ENCODE data around the gene CELSR1.

DNA sequence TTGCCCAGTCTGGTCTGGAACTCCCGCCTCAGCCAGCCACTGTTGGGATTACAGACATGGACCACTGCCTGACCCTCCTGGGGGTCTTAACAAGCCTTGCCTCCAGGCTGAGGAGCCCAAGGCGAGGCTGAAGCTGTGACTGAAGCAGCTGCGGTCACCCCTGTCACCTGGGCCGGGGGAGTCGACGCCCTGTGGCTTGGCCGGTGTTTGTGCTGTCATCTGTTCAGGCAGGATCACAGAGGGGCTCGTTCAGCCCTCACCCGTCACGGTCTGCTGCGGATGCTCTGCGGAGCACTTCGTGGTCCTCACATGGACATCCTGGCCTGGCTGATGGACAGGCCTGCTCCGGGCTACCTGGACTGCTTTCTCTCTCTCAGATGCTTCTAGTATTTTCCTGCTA, 178.1 kb downstream of the CELSR1 start:
- TF ChIP-seq ISL1 (CRISPR knock-in tag; IDR thresholded peaks at IDR 0.05) (no peak), CSDC2 (CRISPR knock-in tag; IDR thresholded peaks at IDR 0.05) (no peak), BACH2 (CRISPR knock-in tag; IDR thresholded peaks at IDR 0.05; ENCODE audit: borderline replicate concordance) (no peak), SNAI2 (CRISPR knock-in tag; IDR thresholded peaks at IDR 0.05) (no peak), ZFP30 (CRISPR knock-in tag; IDR thresholded peaks at IDR 0.05) (no peak), ZNF70 (CRISPR knock-in tag; IDR thresholded peaks at IDR 0.05) (no peak)
- TF ChIP-seq, protein P1, sequence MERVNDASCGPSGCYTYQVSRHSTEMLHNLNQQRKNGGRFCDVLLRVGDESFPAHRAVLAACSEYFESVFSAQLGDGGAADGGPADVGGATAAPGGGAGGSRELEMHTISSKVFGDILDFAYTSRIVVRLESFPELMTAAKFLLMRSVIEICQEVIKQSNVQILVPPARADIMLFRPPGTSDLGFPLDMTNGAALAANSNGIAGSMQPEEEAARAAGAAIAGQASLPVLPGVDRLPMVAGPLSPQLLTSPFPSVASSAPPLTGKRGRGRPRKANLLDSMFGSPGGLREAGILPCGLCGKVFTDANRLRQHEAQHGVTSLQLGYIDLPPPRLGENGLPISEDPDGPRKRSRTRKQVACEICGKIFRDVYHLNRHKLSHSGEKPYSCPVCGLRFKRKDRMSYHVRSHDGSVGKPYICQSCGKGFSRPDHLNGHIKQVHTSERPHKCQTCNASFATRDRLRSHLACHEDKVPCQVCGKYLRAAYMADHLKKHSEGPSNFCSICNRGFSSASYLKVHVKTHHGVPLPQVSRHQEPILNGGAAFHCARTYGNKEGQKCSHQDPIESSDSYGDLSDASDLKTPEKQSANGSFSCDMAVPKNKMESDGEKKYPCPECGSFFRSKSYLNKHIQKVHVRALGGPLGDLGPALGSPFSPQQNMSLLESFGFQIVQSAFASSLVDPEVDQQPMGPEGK (CRISPR knock-in tag; IDR thresholded peaks at IDR 0.05; ENCODE audit: borderline replicate concordance) = no peak
